Endothelial cell of umbilical vein (primary cell): Measurements from ENCODE around the gene CCP110. TPM values are rescaled to one million over a fixed set of nuclear protein-coding genes. Genes with fewer than 3 reads are reported as not detected.

Source experiments
- BruUV-seq: library from RNA; stranded (reverse); fragments of 400-500 nt; replicated peaks from 2 replicates; lab custom pipeline; 2021; lab: Mats Ljungman, UMichigan
- CTCF ChIA-PET: fragments of 300-600, 350-600 bp; sonication (Branson Sonifier 250); formaldehyde crosslinking; loops from one replicate; lab custom pipeline; 2021; ENCODE audit warnings: antibody characterized with exemption, inconsistent platforms; lab: Charles Lee
- POLR2A ChIA-PET: fragments of 300-600, 350-600 bp; sonication (Branson Sonifier 250); formaldehyde crosslinking; loops from one replicate; lab custom pipeline; 2021; ENCODE audit warnings: antibody characterized with exemption, inconsistent platforms; lab: Charles Lee
- DNase-seq: peaks from one replicate; pipeline ENCODE4 v3.0.0-alpha.2; 2011; ENCODE audit warnings: low read depth, low spot score
- FAIRE-seq: peaks from 2 replicates; lab custom pipeline; 2011; peaks lifted over from hg19 to GRCh38; lab: Jason Lieb, UNC
- H2AFZ ChIP-seq: 2 replicates; pipeline ENCODE4 v1.6.0; 2012; ENCODE audit warnings: low read depth, low read length, control low read depth, inconsistent platforms
- H3K27ac ChIP-seq: 2 replicates; pipeline ENCODE4 v1.5.1; 2011; ENCODE audit warnings: low read depth, mild to moderate bottlenecking, control low read depth, low read length, moderate library complexity; ENCODE audit not compliant: insufficient read depth
- H3K27me3 ChIP-seq, 2 experiments: 2 replicates each; pipeline versions ENCODE4 v1.6.0 to v1.6.1; 2011; ENCODE audit warnings: low read length in 2 of 2, mixed read lengths in 1 of 2; ENCODE audit not compliant: control insufficient read depth in 2 of 2, insufficient read depth in 2 of 2
- H3K36me3 ChIP-seq, 2 experiments: 2 replicates in 1 of 2; 3 replicates in 1 of 2; pipeline ENCODE4 v1.5.1; 2011; ENCODE audit warnings: low read length in 2 of 2, mild to moderate bottlenecking in 1 of 2, moderate library complexity in 1 of 2; ENCODE audit not compliant: control insufficient read depth in 2 of 2, insufficient read depth in 2 of 2; ENCODE audit errors: extremely low read depth in 1 of 2
- H3K4me1 ChIP-seq: 3 replicates; pipeline ENCODE4 v1.5.1; 2011; ENCODE audit warnings: mild to moderate bottlenecking, low read length; ENCODE audit not compliant: control insufficient read depth, insufficient read depth; ENCODE audit errors: extremely low read depth
- H3K4me2 ChIP-seq: 2 replicates; pipeline ENCODE4 v1.6.1; 2011; ENCODE audit warnings: low read length, control low read depth, mixed read lengths; ENCODE audit not compliant: insufficient read depth
- H3K4me3 ChIP-seq, 3 experiments: fragments of 200-600 bp in 1 of 3; sonication (generic), shearing (Covaris generic) in 1 of 3; replicated peaks in 1 of 3; 2 replicates each; pipeline ENCODE4 v1.5.1; 2011 to 2016; ENCODE audit warnings: control low read depth in 3 of 3, low read length in 3 of 3, mild to moderate bottlenecking in 2 of 3, inconsistent platforms in 1 of 3, low read depth in 1 of 3, moderate library complexity in 1 of 3; ENCODE audit not compliant: insufficient read depth in 1 of 3
- H3K79me2 ChIP-seq: 2 replicates; pipeline ENCODE4 v1.6.0; 2012; ENCODE audit warnings: low read length, inconsistent platforms; ENCODE audit not compliant: control insufficient read depth, insufficient read depth
- H3K9ac ChIP-seq: replicated peaks from 2 replicates; pipeline ENCODE3; 2011; ENCODE audit warnings: low read length, control low read depth; ENCODE audit not compliant: insufficient read depth; ENCODE audit errors: extremely low read depth
- H3K9me1 ChIP-seq: replicated peaks from 3 replicates; pipeline ENCODE4 v1.6.0; 2011; ENCODE audit warnings: mild to moderate bottlenecking, low read length; ENCODE audit not compliant: control insufficient read depth, insufficient read depth; ENCODE audit errors: extremely low read depth
- H3K9me3 ChIP-seq: replicated peaks from 2 replicates; pipeline ENCODE4 v1.5.1; 2012; ENCODE audit warnings: low read length, inconsistent platforms; ENCODE audit not compliant: control insufficient read depth, insufficient read depth
- H4K20me1 ChIP-seq: replicated peaks from 2 replicates; pipeline ENCODE3; 2011; ENCODE audit warnings: mild to moderate bottlenecking, low read length; ENCODE audit not compliant: control insufficient read depth, insufficient read depth; ENCODE audit errors: extremely low read depth
- EZH2 ChIP-seq: IDR thresholded peaks from 2 replicates; pipeline ENCODE4 v1.6.1; 2012; ENCODE audit warnings: borderline replicate concordance, low read depth, mild to moderate bottlenecking, moderate library complexity, low read length, inconsistent platforms; ENCODE audit not compliant: severe bottlenecking
- FOS ChIP-seq: IDR thresholded peaks from 2 replicates; pipeline ENCODE4 v1.6.1; 2011; ENCODE audit warnings: mild to moderate bottlenecking, low read length, moderate library complexity, borderline replicate concordance; ENCODE audit not compliant: insufficient read depth
- GATA2 ChIP-seq: IDR thresholded peaks from 2 replicates; pipeline ENCODE4 v1.7.0; 2011; ENCODE audit warnings: low read depth, mild to moderate bottlenecking, moderate library complexity, mixed read lengths, low read length; ENCODE audit not compliant: insufficient read length, insufficient read depth
- JUN ChIP-seq: IDR thresholded peaks from 2 replicates; pipeline ENCODE4 v1.6.1; 2011; ENCODE audit warnings: borderline replicate concordance, low read depth; ENCODE audit not compliant: insufficient read length, insufficient read depth
- MYC ChIP-seq: IDR thresholded peaks from one replicate; pipeline ENCODE4 v1.6.1; 2011; ENCODE audit warnings: mild to moderate bottlenecking, low read depth, low read length
- POLR2AphosphoS5 ChIP-seq: IDR thresholded peaks from 2 replicates; pipeline ENCODE4 v1.6.1; 2012; ENCODE audit warnings: low read depth, mild to moderate bottlenecking, control low read depth, low read length, moderate library complexity; ENCODE audit not compliant: insufficient read depth
- dilution Hi-C: fragments of 300-500 bp; cut with MboI; formaldehyde crosslinking; loops from one replicate; pipeline ENCODE4 v1.15.0; 2019; ENCODE audit warnings: low sequenced_read_pairs; ENCODE audit not compliant: extremely low pct_ligation_motif_present
- intact Hi-C: fragments of 100-400 bp; cut with micrococcal nuclease; formaldehyde crosslinking; loops from one replicate; pipeline ENCODE4 v1.10.0; 2022
- polyA plus RNA-seq, 4 experiments: library from polyadenylated mRNA; depleted of rRNA in 3 of 4; stranded (reverse) in 3 of 4; unstranded in 1 of 4; fragments of >200 nt; gene quantifications; 2 replicates each; pipeline versions ENCODE4 v1.2.1 to v1.2.3, GENCODE V29; 2011 to 2012; ENCODE audit warnings: missing spikeins in 1 of 4
- total RNA-seq: library from RNA; stranded (reverse); gene quantifications from 2 replicates; pipeline ENCODE4 v1.2.3, GENCODE V29; 2021
- TF ChIP-seq, protein P1 (sequence below): IDR thresholded peaks from 2 replicates; pipeline ENCODE4 v1.6.1; 2011; ENCODE audit not compliant: insufficient read depth, insufficient read length
- TF ChIP-seq, protein P2 (sequence below), 2 donors: IDR thresholded peaks; 1 replicate in 1 of 2; 2 replicates in 1 of 2; pipeline ENCODE4 v1.5.1; 2011; ENCODE audit warnings: low read length in 2 of 2, mild to moderate bottlenecking in 2 of 2, moderate library complexity in 2 of 2, control low read depth in 1 of 2, inconsistent platforms in 1 of 2, low read depth in 1 of 2; ENCODE audit not compliant: insufficient read depth in 1 of 2; ENCODE audit errors: extremely low read depth in 1 of 2

CCP110 gene
- total and polyA plus RNA-seq, 2 donors (not counting 3 experiments of a cell fraction or from before 2014, with no cell fraction given) = 3.7 to 16.5 TPM

DNA sequence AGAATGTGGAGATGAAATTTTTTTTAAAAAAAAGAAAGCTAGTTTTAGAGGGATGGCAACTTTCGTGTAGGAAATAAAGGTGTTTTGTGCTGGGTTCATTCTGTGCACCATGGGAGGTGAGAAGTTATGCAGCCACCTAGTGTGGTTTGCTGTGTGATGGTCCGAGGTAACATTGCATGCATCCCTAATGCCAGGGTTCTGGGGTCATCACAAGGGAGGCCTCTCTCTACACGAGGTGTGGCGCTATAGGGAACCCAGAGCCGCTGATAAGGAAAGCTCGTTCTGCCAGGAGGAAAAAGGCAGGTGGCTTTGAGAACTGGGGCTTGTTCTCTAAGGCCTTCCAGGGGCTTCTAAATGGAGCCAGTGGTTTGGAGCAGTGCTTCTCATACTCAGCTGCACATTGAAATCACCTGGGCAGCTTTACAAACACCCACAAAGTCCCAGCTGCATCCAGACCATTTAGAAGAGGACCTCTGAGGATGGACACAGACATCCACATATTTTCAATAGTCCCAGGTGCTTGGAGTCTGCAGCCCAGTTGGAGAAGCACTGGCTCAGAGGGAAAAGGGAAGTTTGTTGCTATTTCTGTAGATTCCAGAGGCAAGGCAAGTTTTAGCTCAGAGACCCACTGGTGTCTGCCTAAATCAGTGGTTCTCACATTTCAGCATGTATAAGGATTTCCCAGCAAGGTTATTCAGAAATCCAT is 75.2 kb downstream of the CCP110 start:
- ChIA-PET CTCF (interaction anchor here (0.9 to 13.1 kb wide), 13 partner anchors 8 to 701 kb away, joined by 3 to 251 read pairs (median 5); partner anchors contain the start of gene GPRC5B), POLR2A (interaction anchor here (0.7 to 1.2 kb wide), 2 partner anchors 26 to 278 kb away, joined by 3 to 4 read pairs; no protein-coding TSS in a partner anchor)
- Histone ChIP-seq H3K27ac (no peak overlapping the region), H3K9ac (no peak overlapping the region), H3K4me3 (no peak overlapping the region), H3K9me1 (no peaks in the 10 kb centered on the region), H3K4me1 (peaks cover 13% of the 10 kb centered on the region), H4K20me1 (no peaks in the 10 kb centered on the region), H3K4me2 (no peak overlapping the region), H2AFZ (no peak overlapping the region), H3K9me3 (no peaks in the 10 kb centered on the region), H3K36me3 (peaks cover 2 to 4% of the 10 kb centered on the region in 2 experiments), H3K27me3 (no peaks in the 10 kb centered on the region), H3K79me2 (no peaks in the 10 kb centered on the region)
- no peak for TF ChIP-seq MYC
- no peak for TF ChIP-seq GATA2
- TF ChIP-seq, protein P1, sequence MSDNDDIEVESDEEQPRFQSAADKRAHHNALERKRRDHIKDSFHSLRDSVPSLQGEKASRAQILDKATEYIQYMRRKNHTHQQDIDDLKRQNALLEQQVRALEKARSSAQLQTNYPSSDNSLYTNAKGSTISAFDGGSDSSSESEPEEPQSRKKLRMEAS = no peak
- no peak for TF ChIP-seq EZH2
- no peak for TF ChIP-seq POLR2AphosphoS5
- TF ChIP-seq JUN = no peak
- TF ChIP-seq, protein P2, sequence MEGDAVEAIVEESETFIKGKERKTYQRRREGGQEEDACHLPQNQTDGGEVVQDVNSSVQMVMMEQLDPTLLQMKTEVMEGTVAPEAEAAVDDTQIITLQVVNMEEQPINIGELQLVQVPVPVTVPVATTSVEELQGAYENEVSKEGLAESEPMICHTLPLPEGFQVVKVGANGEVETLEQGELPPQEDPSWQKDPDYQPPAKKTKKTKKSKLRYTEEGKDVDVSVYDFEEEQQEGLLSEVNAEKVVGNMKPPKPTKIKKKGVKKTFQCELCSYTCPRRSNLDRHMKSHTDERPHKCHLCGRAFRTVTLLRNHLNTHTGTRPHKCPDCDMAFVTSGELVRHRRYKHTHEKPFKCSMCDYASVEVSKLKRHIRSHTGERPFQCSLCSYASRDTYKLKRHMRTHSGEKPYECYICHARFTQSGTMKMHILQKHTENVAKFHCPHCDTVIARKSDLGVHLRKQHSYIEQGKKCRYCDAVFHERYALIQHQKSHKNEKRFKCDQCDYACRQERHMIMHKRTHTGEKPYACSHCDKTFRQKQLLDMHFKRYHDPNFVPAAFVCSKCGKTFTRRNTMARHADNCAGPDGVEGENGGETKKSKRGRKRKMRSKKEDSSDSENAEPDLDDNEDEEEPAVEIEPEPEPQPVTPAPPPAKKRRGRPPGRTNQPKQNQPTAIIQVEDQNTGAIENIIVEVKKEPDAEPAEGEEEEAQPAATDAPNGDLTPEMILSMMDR (IDR thresholded peaks at IDR 0.05; ENCODE audit: extremely low read depth in 1 of 2, insufficient read depth in 1 of 2, low read depth in 1 of 2, low read length in 2 of 2) = no peak
- TF ChIP-seq FOS = no peak
- no peak for DNase-seq
- no peak for FAIRE-seq
- BruUV-seq = no TSS peak
- intact Hi-C loops (no loop called here), dilution Hi-C loops (no loop called here)
